OCI-LY7 (cell line): ENCODE data around the gene ATF1. TPM values are rescaled to one million over a fixed set of nuclear protein-coding genes. Genes with fewer than 3 reads are reported as not detected.
A peak's percentile ranks its signal among the peaks of the same experiment; 100 is the strongest.

Experiments
- BruUV-seq: library from RNA; stranded (reverse); fragments of 400-500 nt; replicated peaks from 2 replicates; lab custom pipeline; 2021; lab: Mats Ljungman, UMichigan
- CTCF ChIA-PET: fragments of 300-600 bp; sonication (Branson Sonifier 250); formaldehyde crosslinking; loops from one replicate; lab custom pipeline; 2022; ENCODE audit warnings: antibody characterized with exemption; ENCODE audit not compliant: unreplicated experiment; lab: Charles Lee
- POLR2A ChIA-PET: fragments of 300-600 bp; sonication (Branson Sonifier 250); formaldehyde crosslinking; loops from one replicate; lab custom pipeline; 2022; ENCODE audit warnings: antibody characterized with exemption; lab: Charles Lee
- DNase-seq: peaks from one replicate; pipeline ENCODE4 v3.0.0-alpha.2; 2015; ENCODE audit warnings: low spot score
- H2AFZ ChIP-seq: fragments of 200-600 bp; sonication (generic), shearing (Covaris generic); 2 replicates; pipeline ENCODE4 v1.6.1; 2014; ENCODE audit warnings: mild to moderate bottlenecking, antibody characterized with exemption, low read length, moderate library complexity
- H3K27ac ChIP-seq: fragments of 200-600 bp; sonication (generic); 2 replicates; pipeline ENCODE4 v1.5.1; 2014; ENCODE audit warnings: mixed run types, low read depth, mild to moderate bottlenecking, moderate library complexity, low read length, inconsistent platforms; ENCODE audit not compliant: poor library complexity, severe bottlenecking
- H3K36me3 ChIP-seq: fragments of 200-600 bp; sonication (generic); 2 replicates; pipeline ENCODE4 v1.6.1; 2014; ENCODE audit warnings: mild to moderate bottlenecking, antibody characterized with exemption, low read length, moderate library complexity, mixed read lengths; ENCODE audit not compliant: insufficient read depth
- H3K4me1 ChIP-seq: fragments of 200-600 bp; sonication (generic); 2 replicates; pipeline ENCODE4 v1.5.1; 2014; ENCODE audit warnings: mild to moderate bottlenecking, low read length; ENCODE audit not compliant: insufficient read depth, poor library complexity, severe bottlenecking
- H3K4me2 ChIP-seq: fragments of 200-600 bp; sonication (generic); 2 replicates; pipeline ENCODE4 v1.6.1; 2014; ENCODE audit warnings: mild to moderate bottlenecking, low read length
- H3K4me3 ChIP-seq: fragments of 200-600 bp; sonication (generic); 2 replicates; pipeline ENCODE4 v1.5.1; 2014; ENCODE audit warnings: mild to moderate bottlenecking, low read depth, low read length; ENCODE audit not compliant: poor library complexity, severe bottlenecking
- H3K79me2 ChIP-seq: fragments of 200-600 bp; sonication (generic); 2 replicates; pipeline ENCODE4 v1.6.1; 2016; ENCODE audit warnings: low read depth, mild to moderate bottlenecking, low read length, moderate library complexity, mixed read lengths; ENCODE audit not compliant: insufficient read depth
- H3K9me2 ChIP-seq: fragments of 200-600 bp; sonication (generic); 2 replicates; pipeline ENCODE4 v1.6.1; 2016; ENCODE audit warnings: mild to moderate bottlenecking, low read length, mixed read lengths; ENCODE audit not compliant: insufficient read depth
- H3K9me3 ChIP-seq: fragments of 200-600 bp; sonication (generic); 2 replicates; pipeline ENCODE4 v1.6.1; 2014; ENCODE audit warnings: mild to moderate bottlenecking, mixed run types, low read length, mixed read lengths
- H4K20me1 ChIP-seq: fragments of 200-600 bp; sonication (generic); 2 replicates; pipeline ENCODE4 v1.6.1; 2014; ENCODE audit warnings: mild to moderate bottlenecking, antibody characterized with exemption, low read length, moderate library complexity, mixed read lengths; ENCODE audit not compliant: insufficient read depth
- CTCF ChIP-seq: fragments of 200-600 bp; sonication (generic); conservative IDR thresholded peaks from 2 replicates; pipeline ENCODE4 v1.5.1; 2014; ENCODE audit warnings: mild to moderate bottlenecking, antibody characterized with exemption, low read length, moderate library complexity, mixed read lengths
- EZH2phosphoT487 ChIP-seq: fragments of 200-600 bp; sonication (generic); IDR thresholded peaks from 2 replicates; pipeline ENCODE4 v1.6.1; 2018; ENCODE audit warnings: low read depth, borderline replicate concordance, mild to moderate bottlenecking, mixed run types, antibody characterized with exemption, low read length, moderate library complexity, mixed read lengths
- intact Hi-C: fragments of 100-400 bp; cut with micrococcal nuclease; formaldehyde crosslinking; loops from one replicate; pipeline ENCODE4 v1.10.0; 2022; ENCODE audit not compliant: unreplicated experiment
- total RNA-seq, 2 experiments: library from RNA; depleted of rRNA in 1 of 2; stranded (reverse); fragments of >200 nt in 1 of 2; shearing (Covaris generic) in 1 of 2; gene quantifications; 2 replicates each; pipeline ENCODE4 v1.2.3, GENCODE V29; 2014 to 2022

The ATF1 gene
- total RNA-seq, 2 experiments from 2014 or later, result 47.4 to 55.7 TPM

GRCh38 chr12:50728417-50728816 lies 35.5 kb upstream of the ATF1 start:
- no peak for TF ChIP-seq EZH2phosphoT487
- intact Hi-C loops, result no loop called here
- Histone ChIP-seq H3K36me3 (peaks cover 71% of the 10 kb centered on the region), H3K9me3 (no peaks in the 10 kb centered on the region), H4K20me1 (no peaks in the 10 kb centered on the region), H3K4me3 (no peak overlapping the region), H3K79me2 (no peaks in the 10 kb centered on the region), H3K4me2 (no peak overlapping the region), H3K27ac (no peak overlapping the region), H2AFZ (no peak overlapping the region), H3K4me1 (no peaks in the 10 kb centered on the region), H3K9me2 (no peaks in the 10 kb centered on the region)
- ChIA-PET CTCF (no interaction called here), POLR2A (interaction anchor here (1.5 kb wide), 1 partner anchor 54 kb away, joined by 3 read pairs; no protein-coding TSS in a partner anchor)
- BruUV-seq, result no TSS peak
- no peak for DNase-seq

- no peak overlapping the region for H3K27ac ChIP-seq
- peaks cover 67% of the 10 kb centered on the region for H3K36me3 ChIP-seq
- TF ChIP-seq CTCF, result no peak
- no peak for TF ChIP-seq EZH2phosphoT487
- H3K9me2 ChIP-seq, result no peaks in the 10 kb centered on the region
- ChIA-PET POLR2A (interaction anchor here (1.5 kb wide), 1 partner anchor 55 kb away, joined by 3 read pairs; no protein-coding TSS in a partner anchor), CTCF (no interaction called here)
- no peaks in the 10 kb centered on the region for H3K4me1 ChIP-seq
- intact Hi-C loops, result no loop called here
- no peak overlapping the region for H2AFZ ChIP-seq
- no peak overlapping the region for H3K4me2 ChIP-seq
- TSS peak; percentile 30 for BruUV-seq
- H3K79me2 ChIP-seq, result no peaks in the 10 kb centered on the region
- no peak overlapping the region for H3K4me3 ChIP-seq
- no peaks in the 10 kb centered on the region for H4K20me1 ChIP-seq
- no peaks in the 10 kb centered on the region for H3K9me3 ChIP-seq
- no peak for DNase-seq
These were observed 35.1 kb upstream of the ATF1 start for GRCh38 chr12:50728841-50729240.

- no TSS peak for BruUV-seq
- H3K36me3 ChIP-seq, result peaks cover 50% of the 10 kb centered on the region
- H3K27ac ChIP-seq, result no peak overlapping the region
- ChIA-PET POLR2A (no interaction called here), CTCF (no interaction called here)
- H3K9me3 ChIP-seq, result no peaks in the 10 kb centered on the region
- no peak for TF ChIP-seq EZH2phosphoT487
- TF ChIP-seq CTCF, result no peak
- no peaks in the 10 kb centered on the region for H3K79me2 ChIP-seq
- intact Hi-C loops, result no loop called here
- no peak overlapping the region for H2AFZ ChIP-seq
- H3K4me2 ChIP-seq, result no peak overlapping the region
- no peak for DNase-seq
- H3K4me1 ChIP-seq, result no peaks in the 10 kb centered on the region
- no peak overlapping the region for H3K4me3 ChIP-seq
- no peaks in the 10 kb centered on the region for H4K20me1 ChIP-seq
- H3K9me2 ChIP-seq, result no peaks in the 10 kb centered on the region
These were observed 31.3 kb upstream of the ATF1 start for GRCh38 chr12:50732591-50732990.
